HG03442 (cell line): Measurements from ENCODE around the gene PHACTR2.
"Not testable (repeated sequence)": the region's sequence is repeated elsewhere in the genome, so short reads cannot be mapped to it uniquely, and the experiment has no call there.

Experiments used
- ATAC-seq: cut with Tn5 transposase; IDR thresholded peaks from one replicate; pipeline ENCODE4 v1.9.1; 2021; ENCODE audit warnings: mild to moderate bottlenecking, moderate library complexity; ENCODE audit not compliant: unreplicated experiment

Gene PHACTR2

DNA sequence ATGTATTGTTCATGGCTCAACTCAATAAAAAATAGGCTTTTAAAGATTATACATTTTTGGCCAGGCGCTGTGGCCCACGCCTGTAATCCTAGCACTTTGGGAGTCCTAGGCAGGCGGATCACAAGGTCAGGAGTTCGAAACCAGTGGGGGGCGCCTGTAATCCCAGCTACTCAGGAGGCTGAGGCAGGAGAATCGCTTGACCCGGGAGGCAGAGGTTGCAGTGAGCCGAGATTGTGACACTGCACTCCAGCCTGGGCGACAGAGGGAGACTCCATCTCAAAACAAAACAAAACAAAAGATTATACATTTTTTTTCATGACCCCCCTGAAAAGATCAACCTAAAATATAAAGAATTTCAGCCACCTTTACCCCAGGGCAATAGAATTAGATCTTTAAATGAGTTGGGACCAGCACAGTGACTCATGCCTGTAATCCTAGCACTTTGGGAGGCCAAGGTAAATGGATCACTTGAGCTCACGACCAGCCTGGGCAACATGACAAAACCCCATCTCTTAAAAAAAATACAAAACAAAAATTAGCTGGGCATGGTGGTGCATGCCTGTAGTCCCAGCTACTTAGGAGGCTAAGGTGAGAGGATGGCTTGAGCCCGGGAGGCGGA, 60.4 kb downstream of the PHACTR2 start:
- ATAC-seq: not testable (repeated sequence)

- no peak for ATAC-seq
Measured at GRCh38 chr6:143739341-143739851, 61.6 kb downstream of the PHACTR2 start.

DNA sequence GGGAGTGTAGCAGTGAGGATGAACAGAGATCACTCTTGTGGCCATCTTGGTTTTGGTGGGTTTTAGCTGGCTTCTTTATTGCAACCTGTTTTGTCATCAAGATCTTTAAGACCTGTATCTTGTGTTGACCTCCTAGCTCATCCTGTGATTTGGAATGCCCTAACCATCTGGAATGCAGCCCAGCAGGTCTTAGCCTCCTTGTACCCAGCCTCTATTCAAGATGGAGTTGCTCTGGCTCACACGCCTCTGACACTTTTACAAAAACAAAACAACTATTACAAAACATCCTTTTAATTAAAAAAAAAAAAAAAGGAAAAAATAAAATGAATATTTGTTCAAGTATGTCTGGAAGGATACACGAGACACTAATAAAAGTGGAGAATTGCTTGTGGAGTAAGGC, 62.4 kb downstream of the PHACTR2 start:
- ATAC-seq: no peak

DNA sequence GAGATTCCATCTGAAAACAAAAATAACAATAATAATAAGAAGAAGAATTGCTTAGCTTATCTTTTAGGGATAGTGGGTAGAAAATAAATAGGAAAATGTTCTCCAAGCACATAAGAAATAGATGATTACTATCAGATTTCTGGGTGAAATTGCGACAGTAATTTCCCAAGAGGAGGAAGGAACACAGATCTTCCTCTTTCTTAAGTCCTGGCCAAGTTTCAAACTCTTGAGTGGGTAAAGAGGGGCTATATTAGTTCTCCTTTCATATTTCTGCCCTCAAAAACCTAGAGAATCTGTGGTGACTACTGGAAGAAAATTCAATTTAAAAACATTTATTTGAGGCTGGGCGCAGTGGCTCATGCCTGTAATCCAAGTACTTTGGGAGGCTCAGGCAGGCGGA, 63.7 kb downstream of the PHACTR2 start:
- no peak for ATAC-seq

- ATAC-seq: no peak
Measured at GRCh38 chr6:143742070-143742954, 64.5 kb downstream of the PHACTR2 start.

GRCh38 chr6:143742955-143743255, 65.1 kb downstream of the PHACTR2 start:
- no peak for ATAC-seq

- no peak for ATAC-seq
Measured at GRCh38 chr6:143743301-143744166, 65.8 kb downstream of the PHACTR2 start.

GRCh38 chr6:143744551-143745165, 66.9 kb downstream of the PHACTR2 start:
- no peak for ATAC-seq

- ATAC-seq: no peak
Measured at GRCh38 chr6:143745166-143746133, 67.7 kb downstream of the PHACTR2 start.

GRCh38 chr6:143746202-143747119, 68.7 kb downstream of the PHACTR2 start:
- no peak for ATAC-seq

DNA sequence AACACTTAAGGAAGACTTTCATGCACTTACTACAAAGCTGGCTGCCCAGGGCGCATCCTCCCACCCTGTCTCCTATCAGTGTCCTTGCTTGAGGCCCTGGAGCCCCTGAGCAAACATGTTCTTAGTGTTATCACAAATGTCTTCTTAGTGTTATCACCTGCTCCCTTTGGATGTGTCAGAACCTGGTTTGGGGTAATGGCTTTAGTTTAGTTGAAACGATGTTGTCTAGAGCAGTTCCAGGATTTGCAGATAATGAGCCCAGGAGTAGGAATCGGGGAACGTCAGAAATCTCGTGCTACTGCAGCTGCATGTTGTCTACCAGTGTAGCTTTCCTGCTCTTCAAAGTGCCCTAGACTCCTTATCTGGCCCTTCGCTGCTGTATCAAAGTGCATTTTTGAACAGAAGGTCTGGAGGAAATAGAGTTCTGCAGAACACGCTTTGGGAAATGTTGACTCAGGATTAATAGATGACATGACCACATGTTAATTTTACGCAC, 69.6 kb downstream of the PHACTR2 start:
- ATAC-seq: no peak

- no peak for ATAC-seq
Measured at GRCh38 chr6:143749891-143750290, 72.1 kb downstream of the PHACTR2 start.

GRCh38 chr6:143750877-143751276, 73.1 kb downstream of the PHACTR2 start:
- no peak for ATAC-seq

DNA sequence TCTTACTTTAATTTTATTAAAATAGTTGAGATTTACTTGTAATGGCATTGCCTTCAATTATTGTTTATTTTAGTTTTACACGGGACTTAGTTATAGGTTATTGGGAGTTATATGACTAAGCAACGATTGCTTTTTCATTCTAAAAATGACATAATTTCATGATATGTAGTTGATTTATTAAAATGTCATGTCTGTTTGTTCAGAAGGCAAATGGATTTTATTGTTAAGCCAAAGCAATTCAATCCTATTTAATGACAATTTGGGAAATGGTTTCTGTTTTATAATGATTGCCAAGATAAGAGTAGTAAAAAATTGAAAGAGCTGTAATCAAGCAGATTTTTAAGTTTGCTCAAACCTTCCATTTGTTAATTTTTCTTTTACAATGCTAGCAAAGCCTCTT, 74.7 kb downstream of the PHACTR2 start:
- no peak for ATAC-seq

GRCh38 chr6:143753678-143754077, 75.9 kb downstream of the PHACTR2 start:
- ATAC-seq: no peak

- ATAC-seq: no peak
Measured at GRCh38 chr6:143754204-143754603, 76.4 kb downstream of the PHACTR2 start.

DNA sequence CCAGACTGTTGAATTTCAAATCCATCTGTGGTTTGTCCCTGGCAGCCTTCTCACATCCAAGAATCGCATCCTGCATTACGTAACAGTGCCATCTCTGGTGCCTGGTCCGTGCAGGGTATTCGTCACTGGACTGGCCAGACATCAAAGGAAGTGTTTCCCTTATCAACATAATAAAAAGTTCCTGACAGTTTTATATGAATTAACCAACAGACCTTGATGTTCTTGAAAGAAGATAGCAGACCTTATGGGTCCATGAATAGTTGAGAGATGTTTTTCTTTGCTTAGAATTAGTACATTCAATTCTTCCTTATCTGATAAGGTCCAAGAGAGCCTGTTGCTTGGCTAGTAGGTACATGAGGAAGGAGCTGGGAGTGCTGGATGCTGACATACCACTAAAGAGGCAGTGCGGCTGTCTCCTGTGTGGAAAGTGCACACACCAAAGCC, 77.6 kb downstream of the PHACTR2 start:
- no peak for ATAC-seq

- no peak for ATAC-seq
Measured at GRCh38 chr6:143757346-143757832, 79.6 kb downstream of the PHACTR2 start.
